Measurements from ENCODE around the gene RNF14. TPM values are rescaled to one million over a fixed set of nuclear protein-coding genes. Genes with fewer than 3 reads are reported as not detected.
"Not testable (repeated sequence)": the region's sequence is repeated elsewhere in the genome, so short reads cannot be mapped to it uniquely, and the experiment has no call there.

The RNF14 gene
- total and polyA plus RNA-seq, 2 of the 8 experiments (the other 6 are each of a cell fraction or from before 2014, with no cell fraction given): 4.7 to 20.2 TPM

DNA sequence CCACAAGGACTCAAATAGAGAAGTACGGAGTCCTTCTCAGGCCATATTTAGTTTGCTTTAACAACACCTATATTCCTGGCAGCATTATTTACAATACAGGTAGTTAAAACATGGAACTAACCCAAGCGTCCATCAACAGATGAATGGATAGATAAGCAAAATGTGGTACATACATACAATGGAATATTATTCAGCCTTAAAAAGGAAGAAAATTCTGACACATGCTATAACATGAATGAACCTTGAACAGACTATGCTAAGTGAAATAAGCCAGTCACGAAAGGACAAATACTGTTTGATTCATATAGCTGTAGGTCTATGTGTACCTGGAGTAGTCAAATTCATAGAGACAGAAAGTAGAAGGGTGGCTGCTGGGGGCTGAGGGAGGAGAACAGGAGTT lies 68.7 kb downstream of the RNF14 start:
- H3K18ac ChIP-seq (ENCODE audit: extremely low read depth, low read length); H4K91ac ChIP-seq (replicated peaks; ENCODE audit: insufficient read length, low read length); H3K9ac ChIP-seq (replicated peaks in 1 of 4; ENCODE audit: extremely low read depth in 1 of 4, low read depth in 3 of 4, low read length in 3 of 4); H3K79me2 ChIP-seq (ENCODE audit: control insufficient read depth in 1 of 2, insufficient read depth in 2 of 2, low read length in 2 of 2); H2BK15ac ChIP-seq (ENCODE audit: low read length); H3K23ac ChIP-seq (ENCODE audit: insufficient read length); H2BK5ac ChIP-seq (ENCODE audit: low read depth, low read length); H3K4me3 ChIP-seq (ENCODE audit: extremely low read depth in 1 of 4, insufficient read depth in 2 of 4, low read depth in 3 of 4, low read length in 4 of 4); H4K5ac ChIP-seq (ENCODE audit: insufficient read length, low read depth, low read length); DNase-seq (ENCODE audit: low read depth in 1 of 2, low spot score in 2 of 2); H3K4me2 ChIP-seq (ENCODE audit: insufficient read depth in 1 of 2, low read depth in 2 of 2, low read length in 2 of 2); H3K27me3 ChIP-seq (replicated peaks in 1 of 4; ENCODE audit: control insufficient read depth in 3 of 4, extremely low read depth in 1 of 4, insufficient read depth in 3 of 4, low read length in 3 of 4); H2BK20ac ChIP-seq (ENCODE audit: low read length); H3K79me1 ChIP-seq (ENCODE audit: low read depth, low read length); POLR2A ChIA-PET (ENCODE audit: partially characterized antibody); H2BK120ac ChIP-seq (replicated peaks; ENCODE audit: low read depth, low read length); H3K4me1 ChIP-seq (replicated peaks in 1 of 4; ENCODE audit: control insufficient read depth in 3 of 4, insufficient read depth in 4 of 4, low read length in 3 of 4); H3K56ac ChIP-seq (replicated peaks; ENCODE audit: insufficient read length, low read depth, low read length); H4K20me1 ChIP-seq (replicated peaks in 1 of 2; ENCODE audit: control insufficient read depth in 1 of 2, insufficient read depth in 2 of 2, low read length in 2 of 2); H2AK5ac ChIP-seq (ENCODE audit: low read depth, low read length); H3K9me3 ChIP-seq (ENCODE audit: insufficient read depth in 2 of 2, low read depth in 1 of 2, low read length in 1 of 2); H3K36me3 ChIP-seq (ENCODE audit: control insufficient read depth in 2 of 4, insufficient read depth in 4 of 4, low read length in 3 of 4); H2BK12ac ChIP-seq (ENCODE audit: low read depth, low read length); H4K8ac ChIP-seq (ENCODE audit: extremely low read depth, insufficient read depth, low read length); H2AFZ ChIP-seq (ENCODE audit: low read length); FAIRE-seq; H3K27ac ChIP-seq (ENCODE audit: low read depth, low read length); H3K4ac ChIP-seq (replicated peaks; ENCODE audit: insufficient read length, low read depth, low read length); H3K14ac ChIP-seq (ENCODE audit: insufficient read length); H3K23me2 ChIP-seq (ENCODE audit: low read depth, low read length): not testable (repeated sequence)
- CTCF ChIA-PET (ENCODE audit: partially characterized antibody): interaction anchor here (0.7 kb wide), 1 partner anchor 346 kb away, joined by 3 read pairs; no protein-coding TSS in a partner anchor
- WGBS, 2 experiments (ENCODE audit: extremely low coverage in 1 of 2, insufficient coverage in 1 of 2, insufficient read length in 1 of 2, insufficient replicate concordance in 2 of 2, low coverage in 1 of 2, low lambda C conversion rate in 2 of 2, missing lambda C conversion rate in 1 of 2): 87% methylated on average over 3 of the region's 3 CpGs; no CpG with 5 or more reads in 1 of the 2 experiments

All from H1 (cell line).